Effector CD8-positive, alpha-beta T cell (primary cell): ENCODE measurements around the gene POLR1A.

Experiments
- DNase-seq: peaks from one replicate; lab custom pipeline; 2025; lab: John Stamatoyannopoulos, UW
- total RNA-seq, 4 experiments: gene quantifications; one replicate each; lab custom pipeline; 2026; lab: John Stamatoyannopoulos, UW

Gene POLR1A
- total RNA-seq, result 68.8 to 128 (median 89.8) reads per million in 4 experiments

DNA sequence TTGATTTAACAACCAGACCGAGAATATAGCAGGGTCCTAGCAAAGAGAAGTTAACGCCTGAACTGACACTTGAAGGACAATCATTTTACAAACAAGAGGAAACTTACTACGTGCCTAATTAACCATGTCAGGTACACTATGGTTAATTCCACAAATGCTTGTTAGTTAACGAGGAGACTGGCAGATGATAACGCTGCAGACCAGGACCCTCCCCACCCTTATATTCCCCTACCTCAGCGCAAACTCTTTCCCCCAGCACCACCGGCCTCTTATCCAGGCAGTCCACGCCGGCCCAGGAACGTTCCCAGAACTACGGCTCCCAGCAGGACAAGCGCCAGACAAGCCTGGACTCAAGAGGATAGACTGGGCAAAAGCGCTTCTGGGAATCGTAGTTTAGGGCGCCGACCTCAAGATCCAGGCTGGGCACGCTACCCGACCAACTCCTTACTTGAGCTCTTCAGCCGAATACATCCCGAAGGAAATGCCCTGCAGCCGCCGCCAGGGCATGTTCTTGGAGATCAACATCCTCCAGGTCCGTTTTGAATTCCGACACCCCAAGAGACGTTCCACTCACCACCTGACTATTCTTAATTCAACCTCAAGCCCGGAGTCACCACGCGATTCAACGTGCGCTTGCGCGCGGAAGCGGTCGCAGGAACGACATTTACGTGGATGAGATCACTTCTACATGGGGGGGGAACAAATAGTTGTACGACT lies at the start of gene POLR1A:
POLR1A (minus strand) TSS at position 635 of the 717 bp plus-strand sequence; CDS start at position 525, 110 bp downstream.
- DNase-seq, result peak; percentile 71

GRCh38 chr2:86150502-86150901 lies 44.8 kb upstream of the POLR1A start:
- no peak for DNase-seq

DNA sequence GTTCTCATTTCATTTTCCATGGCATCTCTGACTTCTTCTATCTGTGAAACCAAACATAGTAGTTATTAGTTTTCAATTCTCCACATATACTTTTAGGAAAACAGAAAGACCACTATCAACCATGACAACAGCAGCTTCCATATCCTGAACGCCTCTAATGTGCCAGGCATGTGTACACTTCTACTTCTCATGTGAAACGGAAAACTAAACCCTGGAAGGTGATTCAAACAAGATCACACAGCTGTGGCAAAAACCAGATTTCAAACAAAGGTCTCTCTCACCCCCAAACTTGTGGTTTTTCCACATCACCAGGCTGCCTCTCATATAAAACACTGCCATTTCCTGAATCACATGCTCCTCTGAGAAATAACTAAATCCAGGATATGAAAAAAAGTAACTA lies 42.1 kb upstream of the POLR1A start:
- no peak for DNase-seq

GRCh38 chr2:86143926-86144685 lies 38.4 kb upstream of the POLR1A start:
- no peak for DNase-seq

GRCh38 chr2:86143307-86143706 lies 37.6 kb upstream of the POLR1A start:
- no peak for DNase-seq

DNA sequence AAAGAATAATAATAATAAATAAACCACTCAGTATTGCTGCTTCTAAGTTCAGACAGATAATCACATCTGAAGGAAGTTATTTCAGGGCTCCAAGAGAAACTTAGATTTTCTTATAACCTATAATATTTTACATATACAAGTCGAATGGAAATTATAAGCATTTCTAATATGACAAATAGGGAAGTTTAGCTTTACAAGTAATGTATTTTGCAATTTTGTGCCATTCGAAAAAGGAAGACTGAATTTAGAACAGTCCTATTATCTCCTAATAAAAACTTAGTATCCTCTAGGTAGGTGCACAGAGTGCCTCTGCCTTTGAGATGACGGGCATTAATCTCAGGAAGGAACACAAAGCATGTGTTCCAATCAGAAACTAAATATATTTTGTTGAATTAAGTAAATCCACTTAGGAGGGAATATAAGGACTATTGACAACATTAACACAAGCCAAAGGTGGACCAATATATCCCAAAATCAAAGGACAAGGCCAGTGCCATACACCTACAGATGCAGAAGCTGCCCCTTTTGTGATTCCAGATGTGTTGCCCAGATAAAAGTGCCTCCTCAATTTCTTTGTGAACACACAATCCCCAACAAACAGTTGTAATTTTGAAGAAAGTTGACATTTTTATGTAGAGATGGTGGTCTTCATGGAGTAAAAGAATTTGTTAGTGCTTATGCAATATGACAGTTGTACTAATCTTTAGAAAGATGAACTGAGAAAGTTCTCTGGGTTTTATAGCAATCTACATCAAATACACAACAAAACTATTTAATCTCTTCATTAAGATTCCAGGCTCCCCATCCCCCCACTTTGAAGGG lies 37.0 kb upstream of the POLR1A start:
- DNase-seq, result no peak

- no peak for DNase-seq
These were observed 35.3 kb upstream of the POLR1A start for GRCh38 chr2:86140969-86141392.

DNA sequence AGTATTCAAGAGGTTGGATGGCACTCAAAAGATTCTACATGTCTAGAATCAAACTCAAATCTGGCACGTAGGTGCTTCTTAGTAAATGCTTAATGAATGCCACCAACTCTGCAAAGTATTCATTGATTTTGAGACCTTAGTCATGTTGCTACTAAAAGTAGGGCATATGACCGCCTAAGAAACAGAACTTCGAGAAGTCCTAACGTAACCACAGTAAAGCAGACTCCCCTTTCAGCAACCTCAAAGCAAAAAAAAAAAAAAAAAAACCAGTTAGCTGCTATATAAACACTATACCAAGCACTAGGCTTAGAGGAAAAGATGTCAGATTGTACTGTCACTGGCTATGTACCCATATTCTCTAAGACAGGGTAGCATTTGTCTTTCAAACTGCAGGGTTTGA lies 34.3 kb upstream of the POLR1A start:
- no peak for DNase-seq

DNA sequence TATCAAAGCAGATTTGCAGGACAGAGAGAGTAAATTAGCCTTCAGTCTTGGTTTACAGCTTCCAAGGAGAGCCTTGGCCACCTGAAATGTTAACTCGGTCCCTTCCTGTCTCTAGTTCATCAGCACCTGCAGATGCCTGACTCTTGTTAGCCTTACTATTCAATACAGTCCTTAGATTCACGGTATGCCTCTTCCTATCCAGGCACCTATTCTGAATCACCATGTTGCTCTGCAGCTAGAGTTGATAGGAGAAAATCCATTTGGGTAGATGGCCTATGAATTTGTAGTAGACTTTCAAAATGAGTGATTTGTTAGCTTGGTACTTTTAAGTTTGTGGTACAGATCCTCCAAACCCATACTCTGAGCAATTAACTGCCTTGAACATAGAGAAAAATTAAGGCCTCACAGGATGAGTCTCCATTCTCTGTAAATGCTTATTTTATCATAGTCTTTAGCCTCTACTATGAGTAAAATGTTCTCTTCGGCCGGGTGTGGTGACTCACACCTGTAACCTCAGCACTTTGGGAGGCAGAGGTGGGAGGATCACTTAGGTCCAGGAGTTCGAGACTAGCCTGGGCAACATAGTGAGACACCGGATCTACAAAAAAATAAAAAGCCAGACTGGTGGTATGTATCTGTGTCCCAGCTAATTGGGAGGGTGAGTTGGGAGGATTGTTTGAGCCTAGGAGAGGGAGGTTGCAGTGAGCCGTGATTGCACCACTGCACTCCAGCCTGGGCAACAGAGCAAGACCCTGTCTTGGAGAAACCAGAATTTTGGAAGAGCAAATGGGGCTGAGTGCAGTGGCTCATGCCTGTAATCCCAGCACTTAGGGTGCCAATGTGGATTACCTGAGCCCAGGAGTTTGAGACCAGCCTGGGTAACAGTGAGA lies 33.3 kb upstream of the POLR1A start:
- no peak for DNase-seq

GRCh38 chr2:86136141-86136540 lies 30.5 kb upstream of the POLR1A start:
- no peak for DNase-seq

GRCh38 chr2:86135653-86136052 lies 30.0 kb upstream of the POLR1A start:
- DNase-seq, result no peak

DNA sequence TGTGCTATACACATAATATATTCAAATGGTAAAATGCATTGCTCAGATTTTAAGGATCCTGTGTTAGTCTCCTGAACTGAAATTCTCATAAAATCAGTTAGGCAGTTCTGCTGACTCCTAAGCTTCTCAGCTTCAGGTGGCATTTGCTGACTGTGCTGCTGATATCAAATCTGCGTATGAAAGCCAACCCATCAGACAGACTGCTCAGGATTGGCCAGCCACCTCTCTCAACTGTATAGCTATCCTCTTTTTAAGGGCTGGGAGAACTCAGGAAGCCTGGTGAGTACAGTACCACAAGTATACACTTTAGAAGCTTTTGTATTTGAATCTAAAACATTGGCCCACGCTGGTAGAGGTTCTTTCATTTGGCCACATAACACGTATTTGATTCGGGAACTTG lies 29.0 kb upstream of the POLR1A start:
- no peak for DNase-seq

GRCh38 chr2:86124683-86125082 lies 19.0 kb upstream of the POLR1A start:
- no peak for DNase-seq

DNA sequence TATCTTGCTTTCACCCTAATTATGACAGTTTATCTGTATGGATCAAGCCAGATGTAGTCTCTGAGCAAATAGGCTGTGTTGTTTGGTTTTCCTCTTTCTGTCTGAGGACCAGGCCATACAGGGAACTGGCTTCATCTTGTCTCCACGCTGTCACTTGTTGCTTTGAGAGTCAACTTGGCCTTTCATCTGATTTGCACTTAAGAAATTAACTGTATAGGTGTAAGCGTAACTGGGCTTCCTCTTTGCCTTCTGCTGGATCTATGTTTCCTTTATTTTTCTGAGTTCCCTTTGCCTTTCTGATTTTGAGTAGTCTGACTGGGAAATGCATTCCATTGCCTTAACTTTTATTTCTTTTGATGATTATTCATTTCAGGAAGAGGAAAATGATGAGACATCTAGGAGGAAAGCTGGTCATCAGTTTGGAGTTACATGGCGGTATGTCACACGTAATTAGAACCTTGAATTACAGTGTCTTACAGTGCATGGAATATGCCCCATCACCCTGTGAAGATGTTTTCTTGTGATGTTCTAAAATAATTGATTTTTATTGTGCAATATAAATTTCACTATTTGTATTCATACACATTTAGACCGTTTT lies 17.7 kb upstream of the POLR1A start:
- DNase-seq, result no peak

- DNase-seq, result no peak
These were observed 12.4 kb upstream of the POLR1A start for GRCh38 chr2:86118130-86118529.

- no peak for DNase-seq
These were observed 1.3 kb upstream of the POLR1A start for GRCh38 chr2:86107031-86107430.

DNA sequence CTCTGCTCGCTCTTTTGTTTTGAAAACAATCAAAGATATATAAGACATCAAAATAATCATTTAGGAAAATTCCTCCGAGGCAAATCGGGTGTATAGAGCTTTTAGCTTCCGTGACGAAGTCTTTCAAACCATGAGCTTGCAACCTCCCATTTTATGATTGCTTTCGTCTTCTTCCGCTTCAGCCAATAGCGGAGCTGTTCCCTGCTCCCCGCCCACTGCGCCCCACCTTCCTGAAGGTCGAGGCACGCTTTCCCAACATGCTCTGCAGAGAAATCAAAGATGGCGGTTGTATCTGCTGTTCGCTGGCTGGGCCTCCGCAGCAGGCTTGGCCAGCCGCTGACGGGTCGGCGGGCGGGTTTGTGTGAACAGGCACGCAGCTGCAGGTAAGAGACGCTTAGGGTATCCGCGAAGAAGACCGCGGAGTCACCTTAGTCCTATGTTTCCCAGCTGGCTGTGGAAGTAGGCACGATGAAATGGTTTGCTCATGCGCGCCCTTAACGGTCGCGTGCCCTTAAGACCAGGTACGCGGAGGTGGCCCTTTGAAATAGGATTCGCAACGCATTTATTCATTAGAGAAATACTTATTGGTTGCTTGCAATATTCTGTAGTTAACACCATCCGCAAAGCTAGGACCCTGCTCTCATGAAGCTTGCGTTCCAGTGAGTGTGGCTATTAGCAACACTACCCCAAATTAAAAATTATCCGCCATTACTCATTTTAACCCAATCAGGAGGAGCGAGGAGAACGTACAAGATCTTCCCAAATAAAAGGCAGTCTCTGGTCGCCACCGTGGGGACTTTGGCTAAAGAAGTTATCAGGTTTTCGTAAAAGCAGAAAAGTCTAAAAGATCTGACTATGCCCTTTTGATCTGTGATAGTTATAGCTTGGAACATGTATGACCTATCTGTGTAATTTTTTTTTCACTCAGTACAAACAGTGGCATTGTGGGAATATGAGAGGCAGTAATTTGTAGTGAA lies 571 bp upstream of the POLR1A start, which contains the start of gene PTCD3:
PTCD3 (plus strand) TSS at position 267 of the 977 bp plus-strand sequence; CDS start at position 280, 13 bp downstream.
- peak; percentile 86 for DNase-seq

DNA sequence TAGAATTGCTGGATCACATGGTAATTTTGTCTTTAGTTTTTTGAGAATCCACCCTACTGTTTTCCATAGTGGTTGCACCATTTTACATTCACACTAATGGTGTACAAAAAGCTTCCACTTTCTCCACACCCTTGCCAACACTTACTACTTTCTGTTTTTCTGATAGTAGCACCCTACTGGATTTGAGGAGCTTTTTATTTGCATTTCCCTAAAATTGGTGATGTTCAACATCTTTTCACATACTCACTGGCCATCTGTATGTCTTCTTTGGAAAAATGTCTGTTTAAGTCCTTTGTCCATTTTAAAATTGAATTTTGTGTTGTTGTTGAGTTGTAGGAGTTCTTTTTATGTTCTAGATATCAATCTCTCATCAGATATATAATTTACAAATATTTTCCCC lies 3.5 kb downstream of the POLR1A start:
- no peak for DNase-seq

- no peak for DNase-seq
These were observed 7.8 kb downstream of the POLR1A start for GRCh38 chr2:86097913-86098312.
